Rectal smooth muscle tissue (tissue), 1 donor: ENCODE data around the gene LIMS1.
A peak's percentile ranks its signal among the peaks of the same experiment; 100 is the strongest.

Source experiments
- H3K27ac ChIP-seq: one replicate; pipeline ENCODE4 v1.7.0; 2013; ENCODE audit warnings: low read depth, low read length, inconsistent platforms
- H3K27me3 ChIP-seq: one replicate; pipeline ENCODE4 v1.7.0; 2013; ENCODE audit warnings: low read length; ENCODE audit not compliant: control insufficient read depth, insufficient read depth
- H3K36me3 ChIP-seq: one replicate; pipeline ENCODE4 v1.7.0; 2013; ENCODE audit warnings: low read length; ENCODE audit not compliant: control insufficient read depth, insufficient read depth
- H3K4me1 ChIP-seq: one replicate; pipeline ENCODE4 v1.7.0; 2013; ENCODE audit warnings: low read length; ENCODE audit not compliant: control insufficient read depth, insufficient read depth
- H3K4me3 ChIP-seq: one replicate; pipeline ENCODE4 v1.7.0; 2013; ENCODE audit warnings: low read length
- H3K9ac ChIP-seq: one replicate; pipeline ENCODE4 v1.7.0; 2013; ENCODE audit warnings: low read length

LIMS1 gene

GRCh38 chr2:108534584-108535356, 500 bp downstream of the LIMS1 start:
- peaks cover 9% of the 10 kb centered on the region for H3K4me1 ChIP-seq
- H3K9ac ChIP-seq = peak overlapping the region; percentile 66
- peak overlapping the region; percentile 86 for H3K27ac ChIP-seq
- no peaks in the 10 kb centered on the region for H3K27me3 ChIP-seq
- peak overlapping the region; percentile 92 for H3K4me3 ChIP-seq
- no peaks in the 10 kb centered on the region for H3K36me3 ChIP-seq

- H3K27me3 ChIP-seq = no peaks in the 10 kb centered on the region
- H3K4me1 ChIP-seq = peaks cover 9% of the 10 kb centered on the region
- peak overlapping the region; percentile 86 for H3K27ac ChIP-seq
- no peaks in the 10 kb centered on the region for H3K36me3 ChIP-seq
- peak overlapping the region; percentile 92 for H3K4me3 ChIP-seq
- H3K9ac ChIP-seq = no peak overlapping the region
Observed at GRCh38 chr2:108535357-108535631, 1.0 kb downstream of the LIMS1 start.

- H3K36me3 ChIP-seq = no peaks in the 10 kb centered on the region
- peak overlapping the region; percentile 16 for H3K4me3 ChIP-seq
- H3K27ac ChIP-seq = no peak overlapping the region
- H3K9ac ChIP-seq = no peak overlapping the region
- peaks cover 11% of the 10 kb centered on the region for H3K4me1 ChIP-seq
- H3K27me3 ChIP-seq = no peaks in the 10 kb centered on the region
Observed at GRCh38 chr2:108536133-108536780, 2.0 kb downstream of the LIMS1 start.

- Histone ChIP-seq H3K4me1 (peaks cover 17% of the 10 kb centered on the region), H3K36me3 (no peaks in the 10 kb centered on the region), H3K9ac (no peak overlapping the region), H3K27me3 (no peaks in the 10 kb centered on the region), H3K27ac (no peak overlapping the region), H3K4me3 (no peak overlapping the region)
Observed at GRCh38 chr2:108536911-108537310, 2.6 kb downstream of the LIMS1 start.

GRCh38 chr2:108538000-108538625, 3.8 kb downstream of the LIMS1 start:
- H3K9ac ChIP-seq = no peak overlapping the region
- no peaks in the 10 kb centered on the region for H3K27me3 ChIP-seq
- peaks cover 24% of the 10 kb centered on the region for H3K4me1 ChIP-seq
- no peak overlapping the region for H3K27ac ChIP-seq
- no peak overlapping the region for H3K4me3 ChIP-seq
- no peaks in the 10 kb centered on the region for H3K36me3 ChIP-seq

GRCh38 chr2:108541451-108541850, 7.2 kb downstream of the LIMS1 start:
- H3K27ac ChIP-seq = no peak overlapping the region
- no peaks in the 10 kb centered on the region for H3K27me3 ChIP-seq
- peaks cover 18% of the 10 kb centered on the region for H3K4me1 ChIP-seq
- H3K4me3 ChIP-seq = no peak overlapping the region
- H3K9ac ChIP-seq = no peak overlapping the region
- no peaks in the 10 kb centered on the region for H3K36me3 ChIP-seq

- Histone ChIP-seq H3K4me3 (no peak overlapping the region), H3K9ac (no peak overlapping the region), H3K4me1 (peaks cover 15% of the 10 kb centered on the region), H3K36me3 (no peaks in the 10 kb centered on the region), H3K27ac (no peak overlapping the region), H3K27me3 (no peaks in the 10 kb centered on the region)
Observed at GRCh38 chr2:108542071-108542470, 7.8 kb downstream of the LIMS1 start.

- Histone ChIP-seq H3K27me3 (no peaks in the 10 kb centered on the region), H3K36me3 (no peaks in the 10 kb centered on the region), H3K9ac (no peak overlapping the region), H3K27ac (no peak overlapping the region), H3K4me1 (peaks cover 3% of the 10 kb centered on the region), H3K4me3 (no peak overlapping the region)
Observed at GRCh38 chr2:108547606-108548005, 13.3 kb downstream of the LIMS1 start.

- Histone ChIP-seq H3K9ac (no peak overlapping the region), H3K4me3 (no peak overlapping the region), H3K36me3 (no peaks in the 10 kb centered on the region), H3K27me3 (no peaks in the 10 kb centered on the region), H3K4me1 (peaks cover 7% of the 10 kb centered on the region), H3K27ac (no peak overlapping the region)
Observed at GRCh38 chr2:108548208-108549003, 14.1 kb downstream of the LIMS1 start.

- Histone ChIP-seq H3K27ac (peak overlapping the region; percentile 74), H3K4me1 (peaks cover 22% of the 10 kb centered on the region), H3K4me3 (no peak overlapping the region), H3K27me3 (no peaks in the 10 kb centered on the region), H3K9ac (no peak overlapping the region), H3K36me3 (no peaks in the 10 kb centered on the region)
Observed at GRCh38 chr2:108552566-108552965, 18.3 kb downstream of the LIMS1 start.

GRCh38 chr2:108553209-108553919, 19.1 kb downstream of the LIMS1 start:
- Histone ChIP-seq H3K4me1 (peaks cover 22% of the 10 kb centered on the region), H3K27ac (peak overlapping the region; percentile 74), H3K9ac (no peak overlapping the region), H3K4me3 (no peak overlapping the region), H3K27me3 (no peaks in the 10 kb centered on the region), H3K36me3 (no peaks in the 10 kb centered on the region)

- no peak overlapping the region for H3K4me3 ChIP-seq
- no peaks in the 10 kb centered on the region for H3K36me3 ChIP-seq
- H3K27ac ChIP-seq = peak overlapping the region; percentile 74
- H3K9ac ChIP-seq = no peak overlapping the region
- H3K27me3 ChIP-seq = no peaks in the 10 kb centered on the region
- peaks cover 22% of the 10 kb centered on the region for H3K4me1 ChIP-seq
Observed at GRCh38 chr2:108554528-108554927, 20.3 kb downstream of the LIMS1 start.
